Sigmoid colon (tissue), 7 donors: ENCODE results near the gene PIMREG. TPM values are rescaled to one million over a fixed set of nuclear protein-coding genes. Genes with fewer than 3 reads are reported as not detected.

Experiments used
- DNase-seq: peaks from one replicate; pipeline ENCODE4 v3.0.0-alpha.2; 2019
- H3K27ac ChIP-seq, 4 donors: fragments of 200-600 bp; sonication (generic); one replicate each; pipeline ENCODE4 v1.5.1; 2016 to 2019; ENCODE audit warnings: mild to moderate bottlenecking in 1 of 4
- H3K27me3 ChIP-seq, 3 donors: fragments of 200-600 bp; sonication (generic); one replicate each; pipeline ENCODE4 v1.5.1; 2019; ENCODE audit warnings: mild to moderate bottlenecking in 1 of 3
- H3K36me3 ChIP-seq, 4 donors: fragments of 200-600 bp; sonication (generic); one replicate each; pipeline ENCODE4 v1.5.1; 2016 to 2019
- H3K4me1 ChIP-seq, 4 donors: fragments of 200-600 bp; sonication (generic); one replicate each; pipeline ENCODE4 v1.5.1; 2017 to 2019
- H3K4me3 ChIP-seq, 4 donors: fragments of 200-600 bp; sonication (generic); one replicate each; pipeline ENCODE4 v1.5.1; 2017 to 2019; ENCODE audit warnings: mild to moderate bottlenecking in 2 of 4, moderate library complexity in 1 of 4
- H3K9me3 ChIP-seq, 4 donors: fragments of 200-600 bp in 3 of 4; sonication (generic) in 3 of 4; one replicate each; pipeline versions ENCODE4 v1.5.1 to v1.6.1; 2013 to 2019
- EP300 ChIP-seq, 4 donors: sonication (generic); formaldehyde crosslinking; IDR thresholded peaks; one replicate each; pipeline ENCODE4 v1.6.1; 2017; ENCODE audit warnings: antibody characterized with exemption in 4 of 4
- POLR2A ChIP-seq, 2 donors: fragments of 450-650 bp; IDR thresholded peaks; one replicate each; pipeline ENCODE4 v1.6.1; 2016; ENCODE audit warnings: antibody characterized with exemption in 2 of 2, mild to moderate bottlenecking in 2 of 2, moderate library complexity in 2 of 2
- POLR2AphosphoS5 ChIP-seq, 4 donors: sonication (generic); formaldehyde crosslinking; IDR thresholded peaks; one replicate each; pipeline ENCODE4 v1.6.1; 2017; ENCODE audit warnings: antibody characterized with exemption in 4 of 4
- WGBS, 2 donors: extraction: QIAGEN DNeasy Blood & Tissue Kit; methylation state at CpG; one replicate each; pipeline ENCODE4 v1.1.7; 2013; 5-methylcytosine and 5-hydroxymethylcytosine counted together
- intact Hi-C: fragments of 100-400 bp; cut with DNase I; formaldehyde crosslinking; loops from one replicate; pipeline ENCODE4 v1.15.1; 2023
- polyA plus RNA-seq, 3 donors: library from polyadenylated mRNA; stranded (reverse); fragments of 200-250 nt; gene quantifications; one replicate each; pipeline ENCODE4 v1.2.3, GENCODE V29; 2013
- total RNA-seq, 4 donors: library from RNA; depleted of rRNA; stranded (reverse); fragments of >200 nt; gene quantifications; one replicate each; pipeline ENCODE4 v1.1.0, GENCODE V29; 2016
- TF ChIP-seq, protein P1 (sequence below), 4 experiments: fragments of 450-650 bp in 3 of 4; fragments of 200-600 bp in 1 of 4; IDR thresholded peaks; one replicate each; pipeline ENCODE4 v1.5.1; 2016 to 2019; ENCODE audit warnings: antibody characterized with exemption in 4 of 4, mild to moderate bottlenecking in 3 of 4, moderate library complexity in 2 of 4
- donor health status: healthy with polysubstance abuse.
- donor health status: Bipolar disorder and iron deficiency.
- donor health status: healthy.

The PIMREG gene
- total and polyA plus RNA-seq, 7 donors, result 2.5 to 7.8 TPM; not detected in 5

DNA sequence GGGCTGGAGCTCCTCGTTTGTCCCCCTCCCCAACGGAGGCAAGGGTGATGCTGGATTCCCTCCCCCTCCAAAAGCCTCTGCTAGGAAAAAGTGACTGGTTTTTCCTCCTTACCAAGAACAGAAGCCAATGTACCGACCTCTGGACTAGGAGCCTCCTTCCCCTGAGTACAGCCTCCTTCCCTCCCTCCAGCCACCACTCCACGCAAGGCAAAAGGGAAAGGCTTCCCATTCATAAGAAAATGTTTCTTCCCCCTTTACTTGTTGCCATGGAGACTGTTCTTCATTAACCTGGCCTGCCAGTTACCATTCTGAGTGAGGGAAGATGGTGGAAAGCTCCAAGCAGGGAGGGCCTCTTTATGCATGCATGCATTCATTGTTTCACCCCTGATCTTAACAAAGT, 4.3 kb upstream of the PIMREG start:
- 49 to 58% methylated on average over 4 of the region's 4 CpGs for WGBS, 2 donors
- H3K27me3 ChIP-seq, result peaks cover 0 to 40% (median 3%) of the 10 kb centered on the region in 3 donors
- H3K27ac ChIP-seq, result no peak overlapping the region
- no peak for TF ChIP-seq POLR2AphosphoS5 (IDR thresholded peaks at IDR 0.05)
- TF ChIP-seq EP300 (IDR thresholded peaks at IDR 0.05), result no peak
- no peak for TF ChIP-seq POLR2A (IDR thresholded peaks at IDR 0.05)
- TF ChIP-seq, protein P1, sequence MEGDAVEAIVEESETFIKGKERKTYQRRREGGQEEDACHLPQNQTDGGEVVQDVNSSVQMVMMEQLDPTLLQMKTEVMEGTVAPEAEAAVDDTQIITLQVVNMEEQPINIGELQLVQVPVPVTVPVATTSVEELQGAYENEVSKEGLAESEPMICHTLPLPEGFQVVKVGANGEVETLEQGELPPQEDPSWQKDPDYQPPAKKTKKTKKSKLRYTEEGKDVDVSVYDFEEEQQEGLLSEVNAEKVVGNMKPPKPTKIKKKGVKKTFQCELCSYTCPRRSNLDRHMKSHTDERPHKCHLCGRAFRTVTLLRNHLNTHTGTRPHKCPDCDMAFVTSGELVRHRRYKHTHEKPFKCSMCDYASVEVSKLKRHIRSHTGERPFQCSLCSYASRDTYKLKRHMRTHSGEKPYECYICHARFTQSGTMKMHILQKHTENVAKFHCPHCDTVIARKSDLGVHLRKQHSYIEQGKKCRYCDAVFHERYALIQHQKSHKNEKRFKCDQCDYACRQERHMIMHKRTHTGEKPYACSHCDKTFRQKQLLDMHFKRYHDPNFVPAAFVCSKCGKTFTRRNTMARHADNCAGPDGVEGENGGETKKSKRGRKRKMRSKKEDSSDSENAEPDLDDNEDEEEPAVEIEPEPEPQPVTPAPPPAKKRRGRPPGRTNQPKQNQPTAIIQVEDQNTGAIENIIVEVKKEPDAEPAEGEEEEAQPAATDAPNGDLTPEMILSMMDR (IDR thresholded peaks at IDR 0.05), result no peak
- H3K4me1 ChIP-seq, result peaks cover 0 to 17% (median 16%) of the 10 kb centered on the region in 4 donors
- H3K4me3 ChIP-seq, result no peak overlapping the region
- no peak for DNase-seq
- intact Hi-C loops, result loop anchor here (5.0 kb wide), 1 partner anchor 853 kb away; no protein-coding TSS in a partner anchor
- no peaks in the 10 kb centered on the region for H3K9me3 ChIP-seq
- H3K36me3 ChIP-seq, result no peaks in the 10 kb centered on the region

DNA sequence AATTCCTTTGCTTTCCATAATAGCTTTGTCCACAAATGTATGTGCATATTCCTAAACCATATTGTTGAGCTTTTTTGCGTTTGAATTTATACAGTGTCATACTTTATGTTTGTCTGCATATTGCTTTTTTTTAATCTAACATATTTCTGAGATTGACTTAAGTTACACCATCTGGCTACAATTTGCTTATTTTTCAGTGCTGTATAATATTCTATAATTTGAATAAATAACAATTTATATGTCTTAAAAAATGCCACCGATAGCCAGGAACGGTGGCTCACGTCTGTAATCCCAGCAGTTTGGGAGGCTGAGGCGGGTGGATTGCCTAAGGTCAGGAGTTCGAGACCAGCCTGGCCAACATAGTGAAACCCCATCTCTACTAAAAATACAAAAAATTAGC, 1.5 kb upstream of the PIMREG start:
- TF ChIP-seq POLR2A (IDR thresholded peaks at IDR 0.05) (no peak), EP300 (IDR thresholded peaks at IDR 0.05) (no peak), POLR2AphosphoS5 (IDR thresholded peaks at IDR 0.05) (no peak)
- TF ChIP-seq, protein P1 (IDR thresholded peaks at IDR 0.05), result no peak
- no peaks in the 10 kb centered on the region for H3K9me3 ChIP-seq
- intact Hi-C loops, result no loop called here
- no peak for DNase-seq
- H3K36me3 ChIP-seq, result no peaks in the 10 kb centered on the region
- peaks cover 0 to 19% (median 0%) of the 10 kb centered on the region in 3 donors for H3K27me3 ChIP-seq
- H3K4me1 ChIP-seq, result peaks cover 0 to 17% (median 16%) of the 10 kb centered on the region in 4 donors
- 60 to 63% methylated on average over 6 of the region's 6 CpGs for WGBS, 2 donors
- H3K27ac ChIP-seq, result no peak overlapping the region
- H3K4me3 ChIP-seq, result no peak overlapping the region

DNA sequence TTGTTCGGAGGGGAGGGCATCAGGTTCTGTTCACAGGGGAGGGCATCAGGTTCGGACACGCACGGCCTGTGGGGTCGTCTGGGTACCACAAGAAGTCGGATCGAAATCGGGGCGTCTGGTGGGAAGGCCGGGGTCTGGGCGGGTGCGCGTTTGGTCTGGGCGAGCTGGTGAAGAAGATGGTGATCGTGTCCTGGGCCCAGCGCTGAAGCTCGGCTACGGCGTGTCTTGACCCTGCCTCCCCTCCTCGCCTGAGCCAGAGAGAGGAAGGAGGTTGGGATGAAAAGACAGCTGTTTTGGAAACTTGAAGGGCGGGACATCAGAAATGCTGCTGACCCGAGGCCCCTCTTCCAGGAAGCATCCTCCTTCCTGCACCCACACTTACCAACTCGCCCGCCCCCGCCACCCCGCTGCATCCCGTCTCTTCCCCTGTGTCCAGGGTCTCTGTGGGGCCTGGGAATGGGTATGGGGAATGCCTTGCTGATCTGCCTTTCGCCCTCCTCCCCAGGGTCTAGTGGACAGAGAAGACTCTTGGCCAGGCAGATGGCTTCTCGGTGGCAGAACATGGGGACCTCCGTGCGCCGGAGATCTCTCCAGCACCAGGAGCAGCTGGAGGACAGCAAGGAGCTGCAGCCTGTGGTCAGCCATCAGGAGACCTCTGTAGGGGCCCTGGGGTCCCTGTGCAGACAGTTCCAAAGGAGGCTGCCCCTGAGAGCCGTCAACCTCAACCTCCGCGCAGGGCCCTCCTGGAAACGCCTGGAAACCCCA, 498 bp downstream of the PIMREG start:
- Histone ChIP-seq H3K4me1 (peaks cover 0 to 17% (median 16%) of the 10 kb centered on the region in 4 donors), H3K27ac (no peak overlapping the region), H3K36me3 (no peaks in the 10 kb centered on the region), H3K27me3 (peaks cover 0 to 5% (median 0%) of the 10 kb centered on the region in 3 donors), H3K9me3 (no peaks in the 10 kb centered on the region), H3K4me3 (peak overlapping the region; percentile 31 to 56 (median 52))
- no peak for DNase-seq
- intact Hi-C loops, result no loop called here
- 34 to 36% methylated on average over 36 of the region's 36 CpGs for WGBS, 2 donors
- no peak for TF ChIP-seq POLR2AphosphoS5 (IDR thresholded peaks at IDR 0.05)
- TF ChIP-seq EP300 (IDR thresholded peaks at IDR 0.05), result no peak
- TF ChIP-seq, protein P1 (IDR thresholded peaks at IDR 0.05), result no peak
- TF ChIP-seq POLR2A (IDR thresholded peaks at IDR 0.05), result no peak

DNA sequence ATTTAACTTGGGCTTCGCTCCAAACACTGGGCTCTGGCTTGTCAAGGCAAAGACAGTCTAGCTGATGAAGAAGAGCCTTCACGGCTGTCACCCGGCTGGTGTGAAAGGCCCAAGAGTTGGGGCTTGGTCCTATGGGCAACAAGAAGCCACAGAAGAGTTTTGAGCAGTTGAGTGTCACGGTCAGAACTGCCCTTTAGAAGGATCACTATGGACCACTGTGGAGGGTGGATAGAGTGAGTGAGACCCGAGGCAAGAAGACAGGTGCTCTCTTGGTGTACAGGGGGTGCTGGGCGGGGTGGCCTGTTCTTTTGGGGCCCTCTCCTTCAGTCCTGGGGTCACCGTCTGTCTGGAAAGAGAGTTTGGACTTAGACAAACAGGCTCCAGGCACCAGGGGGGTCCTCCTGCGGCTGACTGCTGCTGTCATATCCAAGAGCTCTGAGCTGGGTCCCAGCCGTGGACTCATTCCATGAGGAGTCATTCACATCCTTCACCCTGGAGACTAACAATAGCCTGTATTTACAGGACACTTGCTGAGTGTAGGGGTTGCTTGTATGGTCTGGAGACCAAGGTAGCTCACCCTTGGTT, 2.4 kb downstream of the PIMREG start:
- intact Hi-C loops, result no loop called here
- Histone ChIP-seq H3K27ac (no peak overlapping the region), H3K9me3 (no peaks in the 10 kb centered on the region), H3K36me3 (no peaks in the 10 kb centered on the region), H3K4me1 (peaks cover 0 to 17% (median 16%) of the 10 kb centered on the region in 4 donors), H3K27me3 (no peaks in the 10 kb centered on the region), H3K4me3 (no peak overlapping the region)
- DNase-seq, result no peak
- WGBS, 2 donors, result 91 to 93% methylated on average over 9 of the region's 9 CpGs
- no peak for TF ChIP-seq EP300 (IDR thresholded peaks at IDR 0.05)
- no peak for TF ChIP-seq POLR2A (IDR thresholded peaks at IDR 0.05)
- no peak for TF ChIP-seq POLR2AphosphoS5 (IDR thresholded peaks at IDR 0.05)
- TF ChIP-seq, protein P1 (IDR thresholded peaks at IDR 0.05), result no peak
